ENCODE measurements around the gene PHEX. TPM values are rescaled to one million over a fixed set of nuclear protein-coding genes. Genes with fewer than 3 reads are reported as not detected.

Gene PHEX
- total RNA-seq, 1 donor: 1.4 TPM

- no peaks in the 10 kb centered on the region for H3K27me3 ChIP-seq (ENCODE audit: insufficient read depth, low read length)
- TF ChIP-seq, protein P1, sequence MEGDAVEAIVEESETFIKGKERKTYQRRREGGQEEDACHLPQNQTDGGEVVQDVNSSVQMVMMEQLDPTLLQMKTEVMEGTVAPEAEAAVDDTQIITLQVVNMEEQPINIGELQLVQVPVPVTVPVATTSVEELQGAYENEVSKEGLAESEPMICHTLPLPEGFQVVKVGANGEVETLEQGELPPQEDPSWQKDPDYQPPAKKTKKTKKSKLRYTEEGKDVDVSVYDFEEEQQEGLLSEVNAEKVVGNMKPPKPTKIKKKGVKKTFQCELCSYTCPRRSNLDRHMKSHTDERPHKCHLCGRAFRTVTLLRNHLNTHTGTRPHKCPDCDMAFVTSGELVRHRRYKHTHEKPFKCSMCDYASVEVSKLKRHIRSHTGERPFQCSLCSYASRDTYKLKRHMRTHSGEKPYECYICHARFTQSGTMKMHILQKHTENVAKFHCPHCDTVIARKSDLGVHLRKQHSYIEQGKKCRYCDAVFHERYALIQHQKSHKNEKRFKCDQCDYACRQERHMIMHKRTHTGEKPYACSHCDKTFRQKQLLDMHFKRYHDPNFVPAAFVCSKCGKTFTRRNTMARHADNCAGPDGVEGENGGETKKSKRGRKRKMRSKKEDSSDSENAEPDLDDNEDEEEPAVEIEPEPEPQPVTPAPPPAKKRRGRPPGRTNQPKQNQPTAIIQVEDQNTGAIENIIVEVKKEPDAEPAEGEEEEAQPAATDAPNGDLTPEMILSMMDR (IDR thresholded peaks at IDR 0.05; ENCODE audit: extremely low read depth, low read depth, low read length): no peak
- H3K36me3 ChIP-seq (ENCODE audit: insufficient read depth, low read length): no peaks in the 10 kb centered on the region
- no peak for DNase-seq (ENCODE audit: insufficient read length, low spot score, missing footprints)
- H3K4me1 ChIP-seq (ENCODE audit: insufficient read depth, low read length): no peaks in the 10 kb centered on the region
- no peak overlapping the region for H3K4me2 ChIP-seq (ENCODE audit: insufficient read depth, low read length)
- no peak overlapping the region for H3K4me3 ChIP-seq (ENCODE audit: insufficient read depth, low read length)
- H3K27ac ChIP-seq (ENCODE audit: low read depth, low read length): no peak overlapping the region
- no peaks in the 10 kb centered on the region for H4K20me1 ChIP-seq (ENCODE audit: insufficient read depth, low read length)
- H3K79me2 ChIP-seq (ENCODE audit: insufficient read depth, low read length): no peaks in the 10 kb centered on the region
- no peaks in the 10 kb centered on the region for H3K9me3 ChIP-seq (ENCODE audit: low read depth, low read length)
- no peak overlapping the region for H2AFZ ChIP-seq (ENCODE audit: low read length)
Observed at GRCh38 chrX:22026731-22027130, 5.4 kb upstream of the PHEX start.

DNA sequence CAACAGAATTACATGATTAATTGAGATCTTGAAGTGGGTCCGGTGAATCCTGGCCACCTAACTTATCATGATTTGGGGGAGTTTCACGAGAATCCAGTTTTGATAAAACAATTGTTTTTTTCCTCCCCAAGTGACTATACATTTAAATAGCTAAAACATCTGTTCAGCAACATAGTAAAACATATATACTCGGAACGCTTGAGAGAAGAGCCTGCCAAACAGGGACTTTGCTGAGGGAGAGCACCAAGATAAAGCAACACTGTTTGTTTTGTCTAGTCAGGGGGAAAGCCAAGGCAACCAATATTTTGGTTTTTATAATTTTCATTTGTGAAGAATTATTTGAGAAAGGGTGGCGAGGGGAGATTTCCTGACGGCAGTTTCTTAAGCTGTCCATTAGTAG, 381 bp downstream of the PHEX start:
- Histone ChIP-seq H3K4me2 (ENCODE audit: insufficient read depth, low read length) (no peak overlapping the region), H3K79me2 (ENCODE audit: insufficient read depth, low read length) (no peaks in the 10 kb centered on the region), H3K36me3 (ENCODE audit: insufficient read depth, low read length) (no peaks in the 10 kb centered on the region), H3K9me3 (ENCODE audit: low read depth, low read length) (no peaks in the 10 kb centered on the region), H3K27ac (ENCODE audit: low read depth, low read length) (no peak overlapping the region), H3K4me3 (ENCODE audit: insufficient read depth, low read length) (no peak overlapping the region), H3K4me1 (ENCODE audit: insufficient read depth, low read length) (no peaks in the 10 kb centered on the region), H4K20me1 (ENCODE audit: insufficient read depth, low read length) (no peaks in the 10 kb centered on the region), H2AFZ (ENCODE audit: low read length) (no peak overlapping the region), H3K27me3 (ENCODE audit: insufficient read depth, low read length) (no peaks in the 10 kb centered on the region)
- DNase-seq (ENCODE audit: insufficient read length, low spot score, missing footprints): no peak
- TF ChIP-seq, protein P1 (IDR thresholded peaks at IDR 0.05; ENCODE audit: extremely low read depth, low read depth, low read length): no peak

GRCh38 chrX:22033818-22034217, 1.7 kb downstream of the PHEX start:
- no peaks in the 10 kb centered on the region for H3K9me3 ChIP-seq (ENCODE audit: low read depth, low read length)
- DNase-seq (ENCODE audit: insufficient read length, low spot score, missing footprints): no peak
- H3K4me1 ChIP-seq (ENCODE audit: insufficient read depth, low read length): no peaks in the 10 kb centered on the region
- no peak overlapping the region for H3K4me2 ChIP-seq (ENCODE audit: insufficient read depth, low read length)
- no peaks in the 10 kb centered on the region for H3K27me3 ChIP-seq (ENCODE audit: insufficient read depth, low read length)
- H2AFZ ChIP-seq (ENCODE audit: low read length): no peak overlapping the region
- no peaks in the 10 kb centered on the region for H3K36me3 ChIP-seq (ENCODE audit: insufficient read depth, low read length)
- H3K79me2 ChIP-seq (ENCODE audit: insufficient read depth, low read length): no peaks in the 10 kb centered on the region
- TF ChIP-seq, protein P1 (IDR thresholded peaks at IDR 0.05; ENCODE audit: extremely low read depth, low read depth, low read length): no peak
- no peak overlapping the region for H3K27ac ChIP-seq (ENCODE audit: low read depth, low read length)
- H4K20me1 ChIP-seq (ENCODE audit: insufficient read depth, low read length): no peaks in the 10 kb centered on the region
- no peak overlapping the region for H3K4me3 ChIP-seq (ENCODE audit: insufficient read depth, low read length)

DNA sequence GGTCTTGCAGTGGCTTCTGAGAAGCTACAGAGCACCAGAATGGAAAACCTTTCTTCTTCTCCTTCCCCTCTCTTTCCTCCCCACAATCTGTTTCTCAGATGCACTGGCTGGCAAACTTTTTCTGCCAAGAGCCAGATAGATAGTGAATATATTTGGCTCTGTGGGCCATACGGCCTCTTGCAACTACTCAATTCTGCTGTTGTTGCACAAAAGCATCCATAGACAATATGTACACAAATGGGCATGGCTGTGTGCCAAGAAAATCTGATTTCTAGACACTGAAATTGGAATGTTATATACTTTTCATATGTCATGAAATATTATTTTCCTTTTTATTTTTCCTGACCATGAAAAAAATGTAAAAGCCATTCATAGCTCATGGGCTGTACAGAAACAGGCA, 3.1 kb downstream of the PHEX start:
- Histone ChIP-seq H3K79me2 (ENCODE audit: insufficient read depth, low read length) (no peaks in the 10 kb centered on the region), H3K27ac (ENCODE audit: low read depth, low read length) (no peak overlapping the region), H3K4me1 (ENCODE audit: insufficient read depth, low read length) (no peaks in the 10 kb centered on the region), H3K27me3 (ENCODE audit: insufficient read depth, low read length) (no peaks in the 10 kb centered on the region), H2AFZ (ENCODE audit: low read length) (no peak overlapping the region), H3K36me3 (ENCODE audit: insufficient read depth, low read length) (no peaks in the 10 kb centered on the region), H3K9me3 (ENCODE audit: low read depth, low read length) (no peaks in the 10 kb centered on the region), H3K4me2 (ENCODE audit: insufficient read depth, low read length) (no peak overlapping the region), H3K4me3 (ENCODE audit: insufficient read depth, low read length) (no peak overlapping the region), H4K20me1 (ENCODE audit: insufficient read depth, low read length) (no peaks in the 10 kb centered on the region)
- no peak for DNase-seq (ENCODE audit: insufficient read length, low spot score, missing footprints)
- TF ChIP-seq, protein P1 (IDR thresholded peaks at IDR 0.05; ENCODE audit: extremely low read depth, low read depth, low read length): no peak
